ENCODE measurements around the gene ACKR1.

The ACKR1 gene

DNA sequence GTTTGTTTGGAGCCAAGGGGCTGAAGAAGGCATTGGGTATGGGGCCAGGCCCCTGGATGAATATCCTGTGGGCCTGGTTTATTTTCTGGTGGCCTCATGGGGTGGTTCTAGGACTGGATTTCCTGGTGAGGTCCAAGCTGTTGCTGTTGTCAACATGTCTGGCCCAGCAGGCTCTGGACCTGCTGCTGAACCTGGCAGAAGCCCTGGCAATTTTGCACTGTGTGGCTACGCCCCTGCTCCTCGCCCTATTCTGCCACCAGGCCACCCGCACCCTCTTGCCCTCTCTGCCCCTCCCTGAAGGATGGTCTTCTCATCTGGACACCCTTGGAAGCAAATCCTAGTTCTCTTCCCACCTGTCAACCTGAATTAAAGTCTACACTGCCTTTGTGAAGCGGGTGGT is 1.4 kb downstream of the ACKR1 start:
- ChIA-PET CTCF (interaction anchor here (1.8 to 11.5 kb wide), 4 partner anchors 8 to 73 kb away, joined by 4 to 139 read pairs (median 34); no protein-coding TSS in a partner anchor), POLR2A (no interaction called here)
- no peak for DNase-seq (ENCODE audit: extremely low spot score)
- TF ChIP-seq, protein P1, sequence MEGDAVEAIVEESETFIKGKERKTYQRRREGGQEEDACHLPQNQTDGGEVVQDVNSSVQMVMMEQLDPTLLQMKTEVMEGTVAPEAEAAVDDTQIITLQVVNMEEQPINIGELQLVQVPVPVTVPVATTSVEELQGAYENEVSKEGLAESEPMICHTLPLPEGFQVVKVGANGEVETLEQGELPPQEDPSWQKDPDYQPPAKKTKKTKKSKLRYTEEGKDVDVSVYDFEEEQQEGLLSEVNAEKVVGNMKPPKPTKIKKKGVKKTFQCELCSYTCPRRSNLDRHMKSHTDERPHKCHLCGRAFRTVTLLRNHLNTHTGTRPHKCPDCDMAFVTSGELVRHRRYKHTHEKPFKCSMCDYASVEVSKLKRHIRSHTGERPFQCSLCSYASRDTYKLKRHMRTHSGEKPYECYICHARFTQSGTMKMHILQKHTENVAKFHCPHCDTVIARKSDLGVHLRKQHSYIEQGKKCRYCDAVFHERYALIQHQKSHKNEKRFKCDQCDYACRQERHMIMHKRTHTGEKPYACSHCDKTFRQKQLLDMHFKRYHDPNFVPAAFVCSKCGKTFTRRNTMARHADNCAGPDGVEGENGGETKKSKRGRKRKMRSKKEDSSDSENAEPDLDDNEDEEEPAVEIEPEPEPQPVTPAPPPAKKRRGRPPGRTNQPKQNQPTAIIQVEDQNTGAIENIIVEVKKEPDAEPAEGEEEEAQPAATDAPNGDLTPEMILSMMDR (IDR thresholded peaks at IDR 0.05; ENCODE audit: control extremely low read depth, extremely low read depth, low read depth, missing control alignments), result no peak

- POLR2A ChIA-PET, result no interaction called here
- CTCF ChIA-PET, result interaction anchor here (0.6 to 11.5 kb wide), 5 partner anchors 7 to 74 kb away, joined by 3 to 139 read pairs (median 21); no protein-coding TSS in a partner anchor
- TF ChIP-seq, protein P1 (IDR thresholded peaks at IDR 0.05; ENCODE audit: control extremely low read depth, extremely low read depth, low read depth, missing control alignments), result no peak
- DNase-seq (ENCODE audit: extremely low spot score), result no peak
Observed at GRCh38 chr1:159207080-159207479, 2.4 kb downstream of the ACKR1 start.

GRCh38 chr1:159207774-159208173 is 3.1 kb downstream of the ACKR1 start:
- ChIA-PET CTCF (interaction anchor here (1.0 to 12.0 kb wide), 7 partner anchors 10 to 75 kb away, joined by 3 to 180 read pairs (median 129); no protein-coding TSS in a partner anchor), POLR2A (no interaction called here)
- TF ChIP-seq, protein P1 (IDR thresholded peaks at IDR 0.05; ENCODE audit: control extremely low read depth, extremely low read depth, low read depth, missing control alignments), result no peak
- no peak for DNase-seq (ENCODE audit: extremely low spot score)

GRCh38 chr1:159208175-159208825 is 3.6 kb downstream of the ACKR1 start:
- no peak for DNase-seq (ENCODE audit: extremely low spot score)
- TF ChIP-seq, protein P1 (IDR thresholded peaks at IDR 0.05; ENCODE audit: control extremely low read depth, extremely low read depth, low read depth, missing control alignments), result no peak
- POLR2A ChIA-PET, result no interaction called here

DNA sequence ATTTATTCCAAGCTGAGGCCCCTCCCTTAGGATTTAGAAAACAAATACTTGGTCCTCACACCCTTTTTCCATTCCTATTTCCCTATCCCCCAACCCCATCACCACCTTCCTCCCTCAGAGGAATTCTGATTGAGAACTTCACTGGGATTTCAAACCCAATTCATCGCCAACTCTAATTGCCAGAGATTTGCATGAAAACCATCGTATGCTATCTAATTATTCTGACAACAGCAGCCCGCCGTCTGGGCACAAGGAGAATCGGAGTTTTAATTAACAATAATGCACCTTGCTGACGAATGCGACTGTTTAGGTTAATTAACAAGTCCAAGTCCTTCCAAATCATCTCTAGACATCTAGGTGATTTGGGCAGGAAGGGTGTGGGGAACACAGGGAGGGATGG is 4.4 kb downstream of the ACKR1 start:
- ChIA-PET POLR2A (no interaction called here), CTCF (interaction anchor here (1.0 to 12.0 kb wide), 6 partner anchors 9 to 76 kb away, joined by 3 to 180 read pairs (median 134); no protein-coding TSS in a partner anchor)
- TF ChIP-seq, protein P1 (IDR thresholded peaks at IDR 0.05; ENCODE audit: control extremely low read depth, extremely low read depth, low read depth, missing control alignments), result no peak
- no peak for DNase-seq (ENCODE audit: extremely low spot score)

More at GRCh38 chr1:159208175-159208825, 3.6 kb downstream of the ACKR1 start:
- CTCF ChIA-PET, result interaction anchor here (1.0 to 12.0 kb wide), 6 partner anchors 10 to 75 kb away, joined by 3 to 180 read pairs (median 134); no protein-coding TSS in a partner anchor

GRCh38 chr1:159211331-159212136 is 6.9 kb downstream of the ACKR1 start:
- TF ChIP-seq, protein P1 (IDR thresholded peaks at IDR 0.05; ENCODE audit: control extremely low read depth, extremely low read depth, low read depth, missing control alignments), result peak; percentile 91
- ChIA-PET POLR2A (no interaction called here), CTCF (interaction anchor here (0.8 to 12.0 kb wide), 13 partner anchors 9 to 712 kb away, joined by 3 to 180 read pairs (median 4); no protein-coding TSS in a partner anchor)
- DNase-seq (ENCODE audit: extremely low spot score), result peak; percentile 55
